Measurements from ENCODE around the gene SNX5. TPM values are rescaled to one million over a fixed set of nuclear protein-coding genes. Genes with fewer than 3 reads are reported as not detected.

The SNX5 gene
- total and polyA plus RNA-seq, 2 of the 8 experiments (the other 6 are each of a cell fraction or from before 2014, with no cell fraction given), result 155 to 194 TPM

DNA sequence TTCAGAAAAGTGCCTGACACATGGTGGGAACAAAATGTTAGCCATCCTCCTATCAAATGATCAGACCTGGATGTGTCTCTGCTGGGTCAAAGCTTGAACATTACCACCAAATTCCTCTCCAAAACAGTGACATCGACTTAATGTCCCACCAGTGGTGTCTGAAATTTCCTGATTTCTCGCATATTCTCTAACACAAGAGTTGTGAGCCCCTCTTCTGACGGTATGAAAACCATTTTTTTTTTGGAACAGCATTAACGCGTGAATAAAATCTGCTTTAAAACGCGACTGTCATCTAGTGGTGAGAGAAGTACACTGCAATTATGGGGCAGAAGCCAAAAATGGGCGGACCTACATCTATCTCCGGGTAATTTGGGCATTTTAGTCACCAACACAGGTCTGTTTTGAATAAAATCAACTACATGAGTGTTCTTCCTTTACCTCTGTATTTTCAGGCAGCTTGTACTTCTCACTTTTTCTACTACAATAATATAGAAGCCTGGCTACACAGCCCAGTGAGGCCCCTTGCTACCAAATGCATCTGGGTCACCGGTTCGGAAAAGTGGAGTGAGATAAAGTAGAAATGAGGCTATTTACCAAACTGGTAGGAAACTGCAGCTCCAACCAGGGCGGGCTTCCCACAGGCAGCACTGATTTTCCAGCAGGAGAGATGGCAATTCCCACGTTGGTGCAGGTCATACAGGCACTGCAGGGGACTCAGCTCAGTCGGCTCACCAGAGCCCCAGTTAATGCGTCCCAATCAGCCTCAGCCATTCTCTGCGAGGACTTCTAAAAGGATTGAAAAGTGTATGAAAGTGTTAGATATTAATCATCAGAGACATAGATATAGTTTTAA lies 27.6 kb upstream of the SNX5 start (continued):
- TF ChIP-seq ATF2 (IDR thresholded peaks at IDR 0.05; ENCODE audit: low read length), result no peak
- no peak for TF ChIP-seq E2F6 (IDR thresholded peaks at IDR 0.05)
